GM12878 (cell line): ENCODE measurements around the gene EYS.

ENCODE experiments used
- CTCF ChIP-seq, 3 experiments: IDR thresholded peaks in 2 of 3; conservative IDR thresholded peaks in 1 of 3; 2 replicates each; pipeline ENCODE4 v1.5.1; 2011; ENCODE audit warnings: low read depth in 3 of 3, low read length in 3 of 3, mild to moderate bottlenecking in 3 of 3, control low read depth in 2 of 3, moderate library complexity in 2 of 3, inconsistent platforms in 1 of 3, mixed read lengths in 1 of 3; ENCODE audit not compliant: control insufficient read depth in 2 of 3, insufficient read depth in 1 of 3; ENCODE audit errors: extremely low read depth in 1 of 3
- EZH2 ChIP-seq: IDR thresholded peaks from 2 replicates; pipeline ENCODE4 v1.6.1; 2012; ENCODE audit warnings: low read depth, mild to moderate bottlenecking, control low read depth, inconsistent platforms, low read length, borderline replicate concordance; ENCODE audit not compliant: control insufficient read depth
- NRF1 ChIP-seq: conservative IDR thresholded peaks from 2 replicates; pipeline ENCODE4 v1.6.1; 2011; ENCODE audit warnings: mild to moderate bottlenecking, low read depth, low read length, improper control_type of control experiment
- POLR2AphosphoS5 ChIP-seq: IDR thresholded peaks from 2 replicates; pipeline ENCODE4 v1.6.1; 2011; ENCODE audit warnings: mild to moderate bottlenecking, low read length, inconsistent platforms
- ZNF592 ChIP-seq: fragments of 450-650 bp; IDR thresholded peaks from 2 replicates; pipeline ENCODE4 v1.6.1; 2017; ENCODE audit warnings: mild to moderate bottlenecking, moderate library complexity

- TF ChIP-seq CTCF (IDR thresholded peaks at IDR 0.05 in 2 of 3, conservative IDR thresholded peaks at IDR 0.05 in 1 of 3; ENCODE audit: control insufficient read depth in 2 of 3, extremely low read depth in 1 of 3, insufficient read depth in 1 of 3, low read depth in 3 of 3, low read length in 3 of 3) (no peak), NRF1 (no peak), ZNF592 (no peak), EZH2 (no peak), POLR2AphosphoS5 (no peak)
Observed at GRCh38 chr6:64225503-64225902, 1481.5 kb downstream of the EYS start.
